A673 (cell line): ENCODE measurements around the gene USP32. TPM values are rescaled to one million over a fixed set of nuclear protein-coding genes. Genes with fewer than 3 reads are reported as not detected.

Source experiments
- BruUV-seq: library from RNA; stranded (reverse); fragments of 400-500 nt; replicated peaks from 2 replicates; lab custom pipeline; 2021; lab: Mats Ljungman, UMichigan
- CTCF ChIA-PET: fragments of 300-600 bp; sonication (Branson Sonifier 250); formaldehyde crosslinking; loops from one replicate; lab custom pipeline; 2022; ENCODE audit warnings: antibody characterized with exemption; lab: Charles Lee
- POLR2A ChIA-PET: fragments of 300-600 bp; sonication (Branson Sonifier 250); formaldehyde crosslinking; loops from one replicate; lab custom pipeline; 2022; ENCODE audit warnings: antibody characterized with exemption; ENCODE audit not compliant: low non-redundant PET; lab: Charles Lee
- DNase-seq: peaks from one replicate; pipeline ENCODE4 v3.0.0-alpha.2; 2015; ENCODE audit warnings: low spot score
- H3K27ac ChIP-seq: fragments of 200-600 bp; sonication (generic); 2 replicates; pipeline ENCODE4 v1.5.1; 2016; ENCODE audit warnings: mixed run types, low read depth, mild to moderate bottlenecking, mixed read lengths, antibody characterized with exemption, low read length; ENCODE audit not compliant: poor library complexity, severe bottlenecking
- H3K27me3 ChIP-seq: fragments of 200-600 bp; sonication (generic); replicated peaks from 2 replicates; pipeline ENCODE4 v1.6.1; 2017; ENCODE audit warnings: mixed run types, low read depth, mild to moderate bottlenecking, mixed read lengths, antibody characterized with exemption, low read length; ENCODE audit not compliant: insufficient read depth, poor library complexity
- H3K36me3 ChIP-seq: fragments of 200-600 bp; sonication (generic); 2 replicates; pipeline ENCODE4 v1.6.1; 2016; ENCODE audit warnings: mixed run types, mild to moderate bottlenecking, mixed read lengths, antibody characterized with exemption, low read length; ENCODE audit not compliant: insufficient read depth, poor library complexity, severe bottlenecking
- H3K4me1 ChIP-seq: fragments of 200-600 bp; sonication (generic); 2 replicates; pipeline ENCODE4 v1.6.1; 2017; ENCODE audit warnings: mixed run types, mild to moderate bottlenecking, mixed read lengths, antibody characterized with exemption, low read length; ENCODE audit not compliant: insufficient read depth, poor library complexity, severe bottlenecking
- H3K4me3 ChIP-seq: fragments of 200-600 bp; sonication (generic); 2 replicates; pipeline ENCODE4 v1.5.1; 2016; ENCODE audit warnings: low read depth, mixed run types, mild to moderate bottlenecking, mixed read lengths, low read length; ENCODE audit not compliant: poor library complexity, severe bottlenecking
- H3K9me3 ChIP-seq: fragments of 200-600 bp; sonication (generic); 2 replicates; pipeline ENCODE4 v1.6.1; 2016; ENCODE audit warnings: mixed run types, low read depth, mild to moderate bottlenecking, mixed read lengths, antibody characterized with exemption, low read length; ENCODE audit not compliant: poor library complexity, severe bottlenecking
- EZH2 ChIP-seq: fragments of 200-600 bp; sonication (generic); IDR thresholded peaks from 2 replicates; pipeline ENCODE4 v1.6.1; 2017; ENCODE audit warnings: borderline replicate concordance, low read depth, mild to moderate bottlenecking, mixed read lengths, antibody characterized with exemption, low read length; ENCODE audit not compliant: poor library complexity, severe bottlenecking
- intact Hi-C: fragments of 100-400 bp; cut with micrococcal nuclease; formaldehyde crosslinking; loops from one replicate; pipeline ENCODE4 v1.10.0; 2022; ENCODE audit not compliant: unreplicated experiment
- total RNA-seq: library from RNA; stranded (reverse); gene quantifications from 2 replicates; pipeline ENCODE4 v1.2.3, GENCODE V29; 2021
- TF ChIP-seq, protein P1 (sequence below): fragments of 300-800, 200-600 bp; sonication (generic); conservative IDR thresholded peaks from 2 replicates; pipeline ENCODE4 v1.5.1; 2017; ENCODE audit warnings: low read depth, mild to moderate bottlenecking, antibody characterized with exemption, low read length, moderate library complexity, mixed read lengths

Gene USP32
- total RNA-seq, 1 experiment from 2014 or later = 54.8 TPM

DNA sequence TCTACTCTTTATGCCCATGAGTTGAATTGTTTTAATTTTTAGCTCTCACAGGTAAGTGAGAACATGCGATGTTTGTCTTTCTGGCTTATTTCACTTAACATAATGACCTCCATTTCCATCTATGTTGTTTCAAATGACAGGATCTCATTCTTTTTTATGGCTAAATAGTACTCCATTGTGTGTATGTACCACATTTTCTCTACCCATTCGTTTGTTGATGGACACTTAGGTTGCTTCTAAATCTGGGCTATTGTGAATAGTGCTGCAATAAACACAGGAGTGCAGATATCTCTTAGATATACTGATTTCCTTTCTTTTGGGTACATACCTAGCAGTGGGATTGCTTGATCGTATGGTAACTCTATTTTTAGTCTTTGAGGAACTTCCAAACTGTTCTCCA lies 261.5 kb downstream of the USP32 start:
- intact Hi-C loops = no loop called here
- CTCF ChIA-PET = no interaction called here
- Histone ChIP-seq H3K27me3 (no peaks in the 10 kb centered on the region), H3K27ac (no peak overlapping the region), H3K9me3 (no peaks in the 10 kb centered on the region), H3K36me3 (no peaks in the 10 kb centered on the region), H3K4me1 (peaks cover 7% of the 10 kb centered on the region), H3K4me3 (no peak overlapping the region)
- BruUV-seq = no TSS peak
- POLR2A ChIA-PET = no interaction called here
- TF ChIP-seq, protein P1, sequence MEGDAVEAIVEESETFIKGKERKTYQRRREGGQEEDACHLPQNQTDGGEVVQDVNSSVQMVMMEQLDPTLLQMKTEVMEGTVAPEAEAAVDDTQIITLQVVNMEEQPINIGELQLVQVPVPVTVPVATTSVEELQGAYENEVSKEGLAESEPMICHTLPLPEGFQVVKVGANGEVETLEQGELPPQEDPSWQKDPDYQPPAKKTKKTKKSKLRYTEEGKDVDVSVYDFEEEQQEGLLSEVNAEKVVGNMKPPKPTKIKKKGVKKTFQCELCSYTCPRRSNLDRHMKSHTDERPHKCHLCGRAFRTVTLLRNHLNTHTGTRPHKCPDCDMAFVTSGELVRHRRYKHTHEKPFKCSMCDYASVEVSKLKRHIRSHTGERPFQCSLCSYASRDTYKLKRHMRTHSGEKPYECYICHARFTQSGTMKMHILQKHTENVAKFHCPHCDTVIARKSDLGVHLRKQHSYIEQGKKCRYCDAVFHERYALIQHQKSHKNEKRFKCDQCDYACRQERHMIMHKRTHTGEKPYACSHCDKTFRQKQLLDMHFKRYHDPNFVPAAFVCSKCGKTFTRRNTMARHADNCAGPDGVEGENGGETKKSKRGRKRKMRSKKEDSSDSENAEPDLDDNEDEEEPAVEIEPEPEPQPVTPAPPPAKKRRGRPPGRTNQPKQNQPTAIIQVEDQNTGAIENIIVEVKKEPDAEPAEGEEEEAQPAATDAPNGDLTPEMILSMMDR = no peak
- TF ChIP-seq EZH2 = no peak
- no peak for DNase-seq

DNA sequence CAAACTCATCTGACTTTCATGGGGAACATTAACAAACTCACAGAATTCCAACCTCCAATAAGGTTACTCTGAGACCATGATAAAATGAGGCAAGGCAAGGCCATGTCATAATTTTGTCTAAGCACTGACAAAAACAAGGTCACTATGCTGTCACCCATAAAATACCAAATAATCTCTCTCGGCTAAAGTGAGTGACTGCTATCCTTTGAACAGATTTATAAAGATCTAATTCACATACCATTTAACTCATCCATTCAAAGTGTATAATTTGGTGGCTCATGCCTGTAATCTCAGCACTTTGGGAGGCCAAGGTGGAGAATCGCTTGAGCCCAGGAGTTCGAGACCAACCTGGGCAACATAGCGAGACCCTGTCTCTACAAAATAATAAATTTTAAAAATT lies 262.8 kb downstream of the USP32 start:
- POLR2A ChIA-PET = no interaction called here
- no peak for DNase-seq

More for the DNA sequence above, 262.8 kb downstream of the USP32 start:
- Histone ChIP-seq H3K27me3 (no peaks in the 10 kb centered on the region), H3K4me3 (no peak overlapping the region), H3K27ac (no peak overlapping the region), H3K36me3 (no peaks in the 10 kb centered on the region), H3K9me3 (no peaks in the 10 kb centered on the region), H3K4me1 (peaks cover 5% of the 10 kb centered on the region)
- TF ChIP-seq, protein P1 = no peak
- no peak for TF ChIP-seq EZH2
- CTCF ChIA-PET = interaction anchor here (0.6 kb wide), 1 partner anchor 594 kb away, joined by 3 read pairs; no protein-coding TSS in a partner anchor
- BruUV-seq = no TSS peak
- intact Hi-C loops = no loop called here

Other genes with a start within 250 kb of the USP32 start
- not detected in 2 replicates for gene CA4, start 242.2 kb downstream of the USP32 start, total RNA-seq
- gene CHCT1, start 30.4 kb upstream of the USP32 start, total RNA-seq = 0.88 TPM in 1 of 2 replicates, not detected in the other
- gene APPBP2, start 134.1 kb upstream of the USP32 start, total RNA-seq = 44.9 and 47.6 TPM in 2 replicates
- 17.1 and 17.8 TPM in 2 replicates for gene PPM1D, start 208.1 kb upstream of the USP32 start, total RNA-seq